NT2/D1 (cell line): Measurements from ENCODE around the gene METAP1D.

Source experiments
- YY1 ChIP-seq: IDR thresholded peaks from 2 replicates; pipeline ENCODE4 v1.6.1; 2011; ENCODE audit not compliant: insufficient read length, insufficient read depth
- ZNF274 ChIP-seq: IDR thresholded peaks from 2 replicates; pipeline ENCODE4 v1.6.1; 2011; ENCODE audit warnings: mild to moderate bottlenecking, low read depth, low read length

DNA sequence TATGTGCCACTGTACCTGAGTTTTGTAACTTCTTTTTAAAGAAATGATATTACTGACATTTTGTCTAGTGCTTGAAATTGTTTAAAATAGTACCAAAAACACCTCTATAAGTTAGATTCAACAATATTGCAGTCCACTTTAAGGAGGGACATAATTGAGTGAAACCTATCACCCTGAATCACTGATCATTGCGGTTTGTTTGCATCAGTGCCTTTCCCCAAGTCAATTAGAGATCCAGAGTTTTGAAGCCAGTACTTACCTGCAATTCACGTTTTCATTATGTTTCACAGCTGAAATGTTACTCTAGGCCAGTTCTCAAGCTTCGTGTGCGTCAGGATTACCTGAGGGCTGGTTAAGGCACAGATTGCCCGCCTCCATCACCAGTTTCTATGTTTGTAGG lies 58.9 kb downstream of the METAP1D start:
- no peak for TF ChIP-seq YY1
- no peak for TF ChIP-seq ZNF274
